Astrocyte of the cerebellum (primary cell): ENCODE measurements around the gene DAO.

Source experiments
- DNase-seq: peaks from one replicate; pipeline ENCODE4 v3.0.0-alpha.2; 2011; ENCODE audit warnings: low read depth
- H3K4me3 ChIP-seq: 2 replicates; pipeline ENCODE4 v1.5.1; 2011; ENCODE audit warnings: mild to moderate bottlenecking, low read depth, low read length, moderate library complexity
- CTCF ChIP-seq: IDR thresholded peaks from 2 replicates; pipeline ENCODE4 v1.5.1; 2012; ENCODE audit warnings: low read length, low read depth, moderate library complexity, mild to moderate bottlenecking; ENCODE audit errors: missing control alignments
- in situ Hi-C: cut with HindIII; loops from 2 replicates; pipeline ENCODE4 v1.10.0; 2017; ENCODE audit warnings: low sequenced_read_pairs

Gene DAO

DNA sequence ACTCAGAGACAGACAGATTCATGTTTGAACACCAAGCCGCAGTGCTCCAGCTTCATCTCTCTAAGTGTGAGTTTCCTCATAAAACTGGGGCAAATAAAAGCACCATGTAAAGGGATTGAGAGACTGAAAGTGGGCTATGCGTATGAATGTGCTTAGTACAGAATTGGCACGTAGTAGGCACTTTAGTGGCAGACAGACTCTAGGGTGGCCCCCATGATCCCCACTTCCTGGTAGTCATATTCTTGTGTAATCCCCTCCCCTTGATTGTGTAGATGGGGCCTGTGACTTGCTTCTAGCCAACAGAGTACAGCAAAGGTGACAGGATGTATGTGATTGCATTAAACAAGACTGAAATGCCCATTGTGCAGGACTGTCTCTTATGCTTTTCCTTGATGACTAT is 43.0 kb downstream of the DAO start:
- no peak overlapping the region for H3K4me3 ChIP-seq
- in situ Hi-C loops: no loop called here
- TF ChIP-seq CTCF: no peak
- DNase-seq: no peak

DNA sequence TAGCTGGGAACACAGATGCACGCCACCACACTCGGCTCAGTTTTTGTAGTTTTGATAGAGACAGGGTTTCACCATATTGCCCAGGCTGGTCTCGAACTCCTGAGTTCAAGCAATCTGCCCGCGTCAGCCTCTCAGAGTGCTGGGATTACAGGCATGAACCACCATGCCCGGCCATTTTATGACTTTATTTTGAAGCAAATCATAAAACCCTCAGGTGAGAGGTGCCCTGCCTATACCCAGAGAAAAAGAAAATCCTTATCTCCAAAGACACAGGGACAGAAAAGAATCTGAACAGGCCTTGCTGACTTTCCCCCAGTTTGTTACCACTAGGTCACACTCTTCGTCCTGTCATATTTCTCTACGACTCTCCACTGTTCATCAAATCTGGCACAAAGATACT is 48.8 kb downstream of the DAO start:
- in situ Hi-C loops: no loop called here
- TF ChIP-seq CTCF: no peak
- DNase-seq: no peak
- no peak overlapping the region for H3K4me3 ChIP-seq

DNA sequence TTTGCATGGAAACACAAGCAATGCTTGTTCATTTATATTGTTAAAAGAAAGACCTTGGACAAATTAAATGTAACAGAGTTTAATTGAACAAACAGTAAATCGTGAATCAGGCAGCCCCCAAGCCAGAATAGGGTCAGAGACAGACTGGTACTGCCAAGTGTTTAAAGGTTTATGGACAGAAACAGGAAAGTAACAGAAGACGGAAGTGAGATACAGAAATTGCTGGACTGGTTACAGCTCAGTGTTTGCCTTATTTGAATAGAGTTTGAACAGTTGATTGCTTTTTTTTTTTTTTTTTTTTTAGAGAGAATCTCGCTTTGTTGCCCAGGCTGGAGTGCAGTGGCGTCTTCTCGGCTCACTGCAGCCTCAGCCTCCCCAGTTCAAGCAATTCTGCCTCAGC is 50.3 kb downstream of the DAO start:
- TF ChIP-seq CTCF: no peak
- no peak for DNase-seq
- H3K4me3 ChIP-seq: no peak overlapping the region
- in situ Hi-C loops: no loop called here

DNA sequence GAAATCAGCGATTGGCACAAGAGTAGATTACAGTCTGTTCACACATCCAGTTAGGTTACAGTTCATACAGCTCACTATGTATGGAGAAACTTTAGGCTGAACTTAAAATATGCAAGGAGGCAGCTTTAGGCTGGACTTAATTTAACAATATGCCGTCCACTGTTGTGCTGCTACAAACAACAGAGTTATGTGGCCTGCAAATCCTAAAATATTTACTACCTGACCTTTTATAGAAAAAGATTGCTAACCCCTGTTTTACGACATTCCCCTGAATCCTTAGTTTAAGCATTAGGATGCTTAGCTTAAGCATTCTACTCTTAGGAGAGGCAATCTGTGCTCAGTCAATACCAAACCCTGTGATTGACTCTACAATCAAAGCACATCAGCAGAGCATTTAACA is 50.9 kb downstream of the DAO start:
- no peak overlapping the region for H3K4me3 ChIP-seq
- TF ChIP-seq CTCF: no peak
- in situ Hi-C loops: no loop called here
- DNase-seq: no peak

GRCh38 chr12:108933949-108934348 is 54.1 kb downstream of the DAO start:
- no peak for DNase-seq
- in situ Hi-C loops: no loop called here
- H3K4me3 ChIP-seq: no peak overlapping the region
- no peak for TF ChIP-seq CTCF

DNA sequence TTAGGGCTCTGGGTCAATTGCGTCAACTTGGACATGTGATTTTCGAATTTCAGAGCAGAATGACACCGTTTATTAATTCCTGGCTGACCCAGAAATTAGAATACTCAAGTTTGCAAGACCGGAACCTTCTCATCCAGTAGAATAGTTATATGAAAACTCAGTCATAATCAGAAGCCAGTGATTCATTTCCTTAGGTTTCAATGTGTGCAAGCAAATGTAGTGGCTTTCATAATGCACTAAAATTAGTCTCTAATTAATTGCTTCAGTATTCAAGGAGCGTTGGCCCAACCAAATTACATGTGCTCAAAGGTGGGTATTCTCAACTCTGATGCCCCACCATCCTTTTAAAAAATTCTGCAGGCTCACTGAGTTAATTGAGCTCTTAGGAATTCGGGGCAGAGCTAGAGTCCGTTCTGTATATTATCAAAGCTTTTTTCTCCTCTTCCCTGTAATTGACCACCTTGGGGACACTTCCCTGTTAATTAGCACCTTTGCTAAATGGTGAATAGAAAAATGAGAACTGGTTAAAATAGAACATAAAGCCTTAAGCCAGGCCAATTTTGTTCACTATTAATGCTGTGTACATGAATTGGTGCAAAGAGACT is 55.4 kb downstream of the DAO start:
- H3K4me3 ChIP-seq: no peak overlapping the region
- no peak for TF ChIP-seq CTCF
- DNase-seq: no peak
- in situ Hi-C loops: no loop called here
